ENCODE measurements around the gene SEL1L. TPM values are rescaled to one million over a fixed set of nuclear protein-coding genes. Genes with fewer than 3 reads are reported as not detected.

SEL1L gene
- total and polyA plus RNA-seq, 2 donors = 17.0 to 22.1 TPM

GRCh38 chr14:81536241-81536771 is 2.7 kb upstream of the SEL1L start:
- Histone ChIP-seq H3K36me3 (ENCODE audit: control insufficient read depth in 2 of 2, insufficient read depth in 2 of 2, low read length in 1 of 2) (no peaks in the 10 kb centered on the region), H3K27ac (ENCODE audit: low read depth in 1 of 2, low read length in 1 of 2) (no peak overlapping the region), H3K9me3 (ENCODE audit: control insufficient read depth in 2 of 2, insufficient read depth in 1 of 2, low read length in 1 of 2) (no peaks in the 10 kb centered on the region), H3K4me3 (ENCODE audit: low read length in 2 of 2) (no peak overlapping the region), H3K27me3 (ENCODE audit: control insufficient read depth in 2 of 2, insufficient read depth in 1 of 2, low read length in 1 of 2) (no peaks in the 10 kb centered on the region), H3K4me1 (ENCODE audit: control insufficient read depth in 2 of 2, insufficient read depth in 2 of 2, low read length in 2 of 2) (no peaks in the 10 kb centered on the region)
- DNase-seq (ENCODE audit: low read depth in 6 of 9, low spot score in 9 of 9) = no peak
- 77% methylated on average over 2 of the region's 2 CpGs for WGBS

- WGBS = 90% methylated on average over 3 of the region's 3 CpGs
- H3K27ac ChIP-seq (ENCODE audit: low read depth in 1 of 2, low read length in 1 of 2) = no peak overlapping the region
Observed at GRCh38 chr14:81535396-81536164, 1.9 kb upstream of the SEL1L start.

GRCh38 chr14:81534510-81535074 is 939 bp upstream of the SEL1L start:
- 97% methylated on average over 8 of the region's 8 CpGs for WGBS
- Histone ChIP-seq H3K27ac (ENCODE audit: low read depth in 1 of 2, low read length in 1 of 2) (no peak overlapping the region), H3K4me1 (ENCODE audit: control insufficient read depth in 2 of 2, insufficient read depth in 2 of 2, low read length in 2 of 2) (no peaks in the 10 kb centered on the region), H3K36me3 (ENCODE audit: control insufficient read depth in 2 of 2, insufficient read depth in 2 of 2, low read length in 1 of 2) (no peaks in the 10 kb centered on the region), H3K9me3 (ENCODE audit: control insufficient read depth in 2 of 2, insufficient read depth in 1 of 2, low read length in 1 of 2) (no peaks in the 10 kb centered on the region), H3K4me3 (ENCODE audit: low read length in 2 of 2) (no peak overlapping the region), H3K27me3 (ENCODE audit: control insufficient read depth in 2 of 2, insufficient read depth in 1 of 2, low read length in 1 of 2) (no peaks in the 10 kb centered on the region)
- no peak for DNase-seq (ENCODE audit: low read depth in 6 of 9, low spot score in 9 of 9)

More at GRCh38 chr14:81535396-81536164, 1.9 kb upstream of the SEL1L start:
- Histone ChIP-seq H3K9me3 (ENCODE audit: control insufficient read depth in 2 of 2, insufficient read depth in 1 of 2, low read length in 1 of 2) (no peaks in the 10 kb centered on the region), H3K4me1 (ENCODE audit: control insufficient read depth in 2 of 2, insufficient read depth in 2 of 2, low read length in 2 of 2) (no peaks in the 10 kb centered on the region), H3K27me3 (ENCODE audit: control insufficient read depth in 2 of 2, insufficient read depth in 1 of 2, low read length in 1 of 2) (no peaks in the 10 kb centered on the region), H3K36me3 (ENCODE audit: control insufficient read depth in 2 of 2, insufficient read depth in 2 of 2, low read length in 1 of 2) (no peaks in the 10 kb centered on the region), H3K4me3 (ENCODE audit: low read length in 2 of 2) (no peak overlapping the region)
- DNase-seq (ENCODE audit: low read depth in 6 of 9, low spot score in 9 of 9) = no peak

GRCh38 chr14:81533212-81533535 is 479 bp downstream of the SEL1L start:
- Histone ChIP-seq H3K36me3 (ENCODE audit: control insufficient read depth in 2 of 2, insufficient read depth in 2 of 2, low read length in 1 of 2) (no peaks in the 10 kb centered on the region), H3K4me1 (ENCODE audit: control insufficient read depth in 2 of 2, insufficient read depth in 2 of 2, low read length in 2 of 2) (no peaks in the 10 kb centered on the region), H3K4me3 (ENCODE audit: low read length in 2 of 2) (peak overlapping the region; percentile 77 to 95), H3K27ac (ENCODE audit: low read depth in 1 of 2, low read length in 1 of 2) (peak overlapping the region; percentile 33 to 52), H3K27me3 (ENCODE audit: control insufficient read depth in 2 of 2, insufficient read depth in 1 of 2, low read length in 1 of 2) (no peaks in the 10 kb centered on the region), H3K9me3 (ENCODE audit: control insufficient read depth in 2 of 2, insufficient read depth in 1 of 2, low read length in 1 of 2) (no peaks in the 10 kb centered on the region)
- DNase-seq (ENCODE audit: low read depth in 6 of 9, low spot score in 9 of 9) = peak in 2 of 9 donors; percentile 3 to 4
- under 1% methylated on average over 10 of the region's 10 CpGs for whole genome bisulfite sequencing

GRCh38 chr14:81529391-81529790 is 4.3 kb downstream of the SEL1L start:
- 92% methylated on average over 2 of the region's 2 CpGs for whole genome bisulfite sequencing
- no peak for DNase-seq (ENCODE audit: low read depth in 6 of 9, low spot score in 9 of 9)
- Histone ChIP-seq H3K4me1 (ENCODE audit: control insufficient read depth in 2 of 2, insufficient read depth in 2 of 2, low read length in 2 of 2) (no peaks in the 10 kb centered on the region), H3K27me3 (ENCODE audit: control insufficient read depth in 2 of 2, insufficient read depth in 1 of 2, low read length in 1 of 2) (no peaks in the 10 kb centered on the region), H3K27ac (ENCODE audit: low read depth in 1 of 2, low read length in 1 of 2) (no peak overlapping the region), H3K9me3 (ENCODE audit: control insufficient read depth in 2 of 2, insufficient read depth in 1 of 2, low read length in 1 of 2) (no peaks in the 10 kb centered on the region), H3K36me3 (ENCODE audit: control insufficient read depth in 2 of 2, insufficient read depth in 2 of 2, low read length in 1 of 2) (peaks cover 0 to 6% of the 10 kb centered on the region in 2 donors), H3K4me3 (ENCODE audit: low read length in 2 of 2) (no peak overlapping the region)

- no peak overlapping the region for H3K27ac ChIP-seq (ENCODE audit: low read depth in 1 of 2, low read length in 1 of 2)
- peaks cover 11 to 18% of the 10 kb centered on the region in 2 donors for H3K36me3 ChIP-seq (ENCODE audit: control insufficient read depth in 2 of 2, insufficient read depth in 2 of 2, low read length in 1 of 2)
- H3K4me3 ChIP-seq (ENCODE audit: low read length in 2 of 2) = no peak overlapping the region
- 96% methylated on average over 1 of the region's 1 CpG for WGBS
- H3K4me1 ChIP-seq (ENCODE audit: control insufficient read depth in 2 of 2, insufficient read depth in 2 of 2, low read length in 2 of 2) = no peaks in the 10 kb centered on the region
- H3K9me3 ChIP-seq (ENCODE audit: control insufficient read depth in 2 of 2, insufficient read depth in 1 of 2, low read length in 1 of 2) = no peaks in the 10 kb centered on the region
- H3K27me3 ChIP-seq (ENCODE audit: control insufficient read depth in 2 of 2, insufficient read depth in 1 of 2, low read length in 1 of 2) = no peaks in the 10 kb centered on the region
- no peak for DNase-seq (ENCODE audit: low read depth in 6 of 9, low spot score in 9 of 9)
Observed at GRCh38 chr14:81525129-81525528, 8.5 kb downstream of the SEL1L start.

- H3K4me3 ChIP-seq (ENCODE audit: low read length in 2 of 2) = no peak overlapping the region
- 91% methylated on average over 2 of the region's 2 CpGs for WGBS
- no peak overlapping the region for H3K27ac ChIP-seq (ENCODE audit: low read depth in 1 of 2, low read length in 1 of 2)
- no peaks in the 10 kb centered on the region for H3K9me3 ChIP-seq (ENCODE audit: control insufficient read depth in 2 of 2, insufficient read depth in 1 of 2, low read length in 1 of 2)
- peaks cover 9 to 10% of the 10 kb centered on the region in 2 donors for H3K4me1 ChIP-seq (ENCODE audit: control insufficient read depth in 2 of 2, insufficient read depth in 2 of 2, low read length in 2 of 2)
- DNase-seq (ENCODE audit: low read depth in 6 of 9, low spot score in 9 of 9) = no peak
- H3K36me3 ChIP-seq (ENCODE audit: control insufficient read depth in 2 of 2, insufficient read depth in 2 of 2, low read length in 1 of 2) = peaks cover 14 to 21% of the 10 kb centered on the region in 2 donors
- H3K27me3 ChIP-seq (ENCODE audit: control insufficient read depth in 2 of 2, insufficient read depth in 1 of 2, low read length in 1 of 2) = no peaks in the 10 kb centered on the region
Observed at GRCh38 chr14:81523616-81524015, 10.0 kb downstream of the SEL1L start.

- peaks cover 9 to 10% of the 10 kb centered on the region in 2 donors for H3K4me1 ChIP-seq (ENCODE audit: control insufficient read depth in 2 of 2, insufficient read depth in 2 of 2, low read length in 2 of 2)
- no peaks in the 10 kb centered on the region for H3K9me3 ChIP-seq (ENCODE audit: control insufficient read depth in 2 of 2, insufficient read depth in 1 of 2, low read length in 1 of 2)
- no peak overlapping the region for H3K27ac ChIP-seq (ENCODE audit: low read depth in 1 of 2, low read length in 1 of 2)
- DNase-seq (ENCODE audit: low read depth in 6 of 9, low spot score in 9 of 9) = no peak
- H3K4me3 ChIP-seq (ENCODE audit: low read length in 2 of 2) = no peak overlapping the region
- H3K36me3 ChIP-seq (ENCODE audit: control insufficient read depth in 2 of 2, insufficient read depth in 2 of 2, low read length in 1 of 2) = peaks cover 15 to 21% of the 10 kb centered on the region in 2 donors
- 99% methylated on average over 4 of the region's 4 CpGs for WGBS
- H3K27me3 ChIP-seq (ENCODE audit: control insufficient read depth in 2 of 2, insufficient read depth in 1 of 2, low read length in 1 of 2) = no peaks in the 10 kb centered on the region
Observed at GRCh38 chr14:81523016-81523415, 10.6 kb downstream of the SEL1L start.

GRCh38 chr14:81521356-81521755 is 12.3 kb downstream of the SEL1L start:
- Histone ChIP-seq H3K36me3 (ENCODE audit: control insufficient read depth in 2 of 2, insufficient read depth in 2 of 2, low read length in 1 of 2) (peaks cover 27% of the 10 kb centered on the region in 2 donors), H3K9me3 (ENCODE audit: control insufficient read depth in 2 of 2, insufficient read depth in 1 of 2, low read length in 1 of 2) (no peaks in the 10 kb centered on the region), H3K4me3 (ENCODE audit: low read length in 2 of 2) (no peak overlapping the region), H3K27me3 (ENCODE audit: control insufficient read depth in 2 of 2, insufficient read depth in 1 of 2, low read length in 1 of 2) (no peaks in the 10 kb centered on the region), H3K27ac (ENCODE audit: low read depth in 1 of 2, low read length in 1 of 2) (no peak overlapping the region), H3K4me1 (ENCODE audit: control insufficient read depth in 2 of 2, insufficient read depth in 2 of 2, low read length in 2 of 2) (peaks cover 9 to 15% of the 10 kb centered on the region in 2 donors)
- WGBS = 97% methylated on average over 4 of the region's 4 CpGs
- DNase-seq (ENCODE audit: low read depth in 6 of 9, low spot score in 9 of 9) = no peak

All from thymus (tissue), 11 donors.